ENCODE measurements around the gene IL16.

The IL16 gene

DNA sequence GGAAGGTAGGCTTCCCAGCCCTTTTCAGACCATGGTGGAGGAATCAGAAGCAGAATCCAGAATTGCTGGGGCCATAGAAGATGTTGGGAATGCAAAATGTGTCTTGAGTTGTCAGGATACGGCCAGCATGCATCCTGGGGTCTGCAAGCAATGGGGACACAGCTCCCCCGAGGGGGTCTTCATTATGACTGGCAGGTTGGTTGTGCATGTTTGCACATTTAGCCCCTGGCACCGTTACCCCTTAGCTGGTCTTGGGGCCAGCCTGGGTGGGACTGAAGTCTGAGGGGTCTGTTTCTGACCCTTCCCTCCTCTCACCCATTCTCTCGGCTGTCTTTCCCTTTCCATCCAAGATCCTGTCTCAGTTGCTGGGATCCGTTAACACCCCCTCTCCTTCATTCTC, 76.5 kb downstream of the IL16 start:
- FAIRE-seq (no peak), DNase-seq (ENCODE audit: insufficient read length, low spot score) (no peak)

DNA sequence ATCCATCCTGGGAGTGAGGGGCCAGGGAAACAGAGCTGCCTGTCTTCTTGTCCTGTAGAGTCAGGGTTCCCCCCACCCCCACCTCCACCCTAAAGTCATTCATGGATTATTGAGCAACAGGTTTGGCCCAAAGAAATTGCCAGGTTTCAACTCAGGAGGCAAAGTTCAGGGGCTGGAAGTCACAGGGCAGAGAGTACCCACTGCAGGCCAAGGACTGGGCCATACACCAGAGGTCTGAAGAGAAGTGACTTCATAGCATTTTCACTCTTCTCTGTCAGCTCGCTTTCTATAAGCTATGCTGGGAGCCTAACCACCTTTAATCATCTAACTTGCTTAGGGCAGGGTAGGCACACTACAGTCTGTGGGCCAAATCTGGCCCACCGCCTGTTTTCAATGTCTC, 77.2 kb downstream of the IL16 start:
- no peak for DNase-seq (ENCODE audit: insufficient read length, low spot score)
- FAIRE-seq, result no peak

DNA sequence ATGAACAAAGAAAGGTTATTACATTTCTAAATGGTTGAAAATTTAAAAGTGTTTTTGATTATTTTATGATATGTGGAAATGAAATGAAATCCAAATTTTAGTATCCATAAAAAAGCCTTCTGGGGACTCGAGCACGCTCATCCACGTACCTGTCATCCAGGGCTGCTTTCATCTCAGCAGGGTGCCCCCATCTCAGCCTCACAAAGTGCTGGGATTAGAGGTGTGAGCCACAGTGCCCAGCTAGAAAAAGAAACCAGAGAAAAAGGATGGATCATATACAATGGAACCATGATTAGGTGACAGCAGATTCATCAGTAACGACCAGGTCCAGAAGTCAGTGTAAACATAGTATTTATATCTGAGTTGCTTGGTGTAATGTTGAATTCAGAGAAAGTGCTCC, 77.6 kb downstream of the IL16 start:
- FAIRE-seq (no peak), DNase-seq (ENCODE audit: insufficient read length, low spot score) (no peak)

DNA sequence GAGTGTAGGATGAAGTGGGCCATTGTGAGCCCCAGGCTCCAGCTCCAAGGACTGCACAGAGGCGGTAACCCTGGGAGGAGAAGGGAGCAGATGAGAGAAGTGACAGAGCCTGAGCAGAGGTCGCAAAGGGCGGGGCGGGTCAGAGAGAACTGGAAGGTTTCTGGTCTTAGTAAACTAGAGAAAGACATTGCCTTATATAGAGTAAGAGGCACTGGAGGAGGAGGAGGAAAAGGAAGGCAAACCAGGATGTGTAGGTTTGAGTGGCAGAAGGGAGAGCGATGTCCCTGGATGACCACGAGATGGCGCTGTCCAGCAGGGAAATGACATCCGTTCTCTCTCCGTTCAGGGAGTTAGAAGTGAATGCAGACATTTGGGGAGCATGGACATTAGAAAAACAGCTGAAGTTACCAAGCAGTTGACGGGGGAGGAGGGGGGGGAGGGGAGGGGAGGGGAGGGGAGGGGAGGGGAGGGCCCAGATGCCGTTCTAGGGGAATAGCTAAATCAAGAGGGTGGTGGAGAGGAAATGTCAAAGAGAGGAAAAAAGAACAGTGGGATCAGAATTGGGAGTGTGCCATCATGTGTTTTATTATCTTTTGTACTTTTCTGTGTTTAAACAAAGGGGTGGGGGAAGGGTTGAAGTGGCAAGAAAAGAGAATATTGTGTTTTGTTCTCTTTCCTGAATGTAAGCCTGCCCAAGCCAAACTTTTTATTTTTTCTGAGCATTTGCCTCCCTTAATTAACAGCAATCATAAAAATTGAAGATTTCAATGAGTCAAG, 78.4 kb downstream of the IL16 start:
- DNase-seq (ENCODE audit: insufficient read length, low spot score) (peak; percentile 62), FAIRE-seq (peak; percentile 99)

DNA sequence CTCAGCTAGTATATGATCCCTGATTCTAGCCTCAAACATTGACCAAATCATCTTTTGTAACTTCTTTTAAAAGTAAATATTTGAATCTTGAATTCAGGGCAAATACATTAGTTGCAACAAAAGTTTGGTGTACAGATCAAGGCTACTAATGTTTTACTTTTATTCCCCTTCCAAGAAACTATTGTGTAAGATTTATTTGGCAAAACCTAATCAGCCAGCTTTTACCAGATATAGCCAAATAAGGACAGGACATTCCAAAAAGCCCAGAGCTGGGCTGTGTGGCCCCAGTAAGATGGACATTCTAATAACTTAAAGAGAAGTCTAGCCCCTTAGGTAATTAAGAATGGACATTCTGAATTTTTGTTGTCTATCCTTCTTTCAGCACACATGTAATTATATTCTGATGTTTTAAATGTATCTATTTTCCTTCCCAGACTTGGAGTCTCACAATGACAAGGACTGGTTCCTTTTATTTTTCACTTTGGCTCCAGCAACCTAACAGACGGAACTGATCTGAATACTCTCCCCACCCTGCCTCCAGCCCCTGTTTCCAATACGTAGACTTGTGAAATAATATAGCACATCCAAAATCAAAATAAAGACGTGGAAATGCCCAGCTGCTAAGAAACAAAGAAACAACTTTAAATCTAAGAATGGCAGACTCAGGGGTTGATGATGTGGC, 79.2 kb downstream of the IL16 start:
- FAIRE-seq (no peak), DNase-seq (ENCODE audit: insufficient read length, low spot score) (no peak)

DNA sequence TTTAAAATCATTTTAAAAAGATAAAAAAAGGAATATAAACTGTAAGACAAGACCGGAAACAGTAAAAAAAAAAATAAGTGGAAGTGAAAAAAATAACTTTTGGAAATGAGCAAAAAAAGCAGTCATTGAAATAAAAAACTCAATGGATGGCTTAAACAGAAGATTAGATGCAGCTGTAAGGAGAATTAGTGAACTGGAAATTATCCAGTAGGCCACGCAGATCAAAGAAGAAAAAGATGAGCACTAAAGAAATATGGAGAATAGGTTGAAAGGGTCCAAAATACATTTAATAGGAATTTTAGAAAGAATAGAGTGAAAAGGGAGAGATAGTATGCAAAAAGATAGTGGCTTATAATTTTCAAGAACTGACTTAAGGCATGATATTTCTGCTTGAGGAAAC, 80.3 kb downstream of the IL16 start:
- FAIRE-seq (no peak), DNase-seq (ENCODE audit: insufficient read length, low spot score) (no peak)

DNA sequence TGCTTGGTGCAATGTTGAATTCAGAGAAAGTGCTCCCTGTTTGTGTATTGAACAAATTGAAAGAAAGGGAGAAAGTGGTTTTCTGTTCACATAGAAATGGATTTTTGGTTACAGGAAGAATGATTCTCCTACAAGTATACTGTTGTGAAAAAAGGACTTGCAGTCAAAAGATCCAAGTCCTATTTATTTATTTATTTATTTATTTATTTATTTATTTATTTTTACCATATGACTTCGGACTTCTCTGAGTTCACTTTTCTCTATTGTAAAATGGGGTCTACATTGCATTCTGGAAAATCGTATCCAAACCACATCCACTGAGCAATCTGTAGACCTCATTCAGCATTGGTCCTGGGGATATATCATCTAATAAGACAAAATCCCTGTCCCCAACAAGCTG, 81.2 kb downstream of the IL16 start:
- FAIRE-seq, result no peak
- DNase-seq (ENCODE audit: insufficient read length, low spot score), result no peak

DNA sequence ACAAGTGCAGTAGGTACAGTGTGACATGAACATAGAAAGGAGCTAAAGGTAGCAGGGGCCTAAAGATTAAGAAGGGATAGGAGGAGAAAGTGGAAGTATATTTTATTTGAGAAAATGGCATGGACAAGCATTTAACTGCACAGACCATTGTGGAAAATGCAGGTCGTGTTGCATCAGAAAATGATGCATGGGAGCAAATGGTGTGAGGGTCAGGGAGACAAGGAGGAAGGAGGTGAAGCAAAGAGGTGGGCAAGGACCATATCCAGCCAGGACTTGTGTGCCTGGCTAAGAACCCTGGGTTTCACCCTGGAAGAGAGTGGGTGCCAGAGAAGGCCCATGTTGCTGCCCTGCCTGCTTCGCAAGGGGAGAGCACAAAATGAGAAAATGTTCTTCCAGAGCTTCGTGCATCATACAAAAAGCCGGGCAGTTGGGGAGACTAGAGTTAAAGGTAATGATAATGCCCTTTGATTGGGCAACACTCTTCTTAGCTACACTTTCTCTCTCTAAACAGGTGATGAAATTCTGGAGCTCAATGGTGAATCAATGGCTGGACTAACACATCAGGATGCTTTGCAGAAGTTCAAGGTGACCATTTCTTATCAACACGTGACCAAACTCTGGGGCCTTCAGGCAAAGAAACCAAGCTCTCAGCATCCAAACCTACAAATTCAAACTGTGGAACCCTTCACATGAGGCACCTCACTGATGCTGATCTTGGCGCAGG, 81.8 kb downstream of the IL16 start:
- no peak for FAIRE-seq

DNA sequence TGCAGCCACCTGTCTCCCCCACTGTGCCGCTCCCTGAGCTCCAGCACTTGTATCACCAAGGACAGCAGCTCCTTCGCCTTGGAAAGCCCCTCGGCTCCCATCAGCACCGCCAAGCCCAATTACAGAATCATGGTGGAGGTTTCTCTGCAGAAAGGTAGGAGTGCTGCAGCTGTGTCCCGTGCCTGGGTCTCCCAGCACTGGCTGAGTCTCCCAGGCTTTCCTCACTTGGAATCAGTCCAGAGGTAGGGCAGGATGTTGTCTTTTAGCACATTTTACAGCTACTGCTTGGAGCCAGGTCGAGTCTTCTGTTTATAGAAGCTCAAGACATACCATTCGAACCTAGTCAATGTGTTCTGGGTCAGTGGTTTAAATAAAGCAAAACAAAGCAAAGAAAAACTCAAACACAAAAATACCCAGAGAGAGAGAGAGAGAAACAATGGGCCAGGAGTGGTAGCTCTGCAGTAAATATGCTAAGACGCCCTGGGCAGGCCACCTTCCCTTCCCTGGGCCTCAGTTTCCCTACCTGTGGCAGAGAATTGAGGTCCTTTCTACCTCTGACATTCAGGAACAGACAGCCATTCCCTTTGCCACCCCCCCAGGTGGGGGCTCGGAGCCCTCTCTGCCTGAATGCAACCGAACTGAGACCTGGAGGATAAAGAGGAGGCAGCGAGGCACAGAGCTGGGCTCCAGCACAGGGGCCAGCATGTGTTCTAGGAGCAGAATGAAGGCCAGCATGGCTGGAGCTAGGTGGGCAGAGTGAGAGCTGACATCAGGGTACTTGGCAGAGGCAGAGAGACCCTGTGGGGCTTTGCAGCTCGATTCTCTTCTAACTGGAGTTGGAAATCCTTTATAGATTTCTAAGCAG, 83.2 kb downstream of the IL16 start:
- FAIRE-seq (no peak), DNase-seq (ENCODE audit: insufficient read length, low spot score) (no peak)

More for the DNA sequence above, 81.8 kb downstream of the IL16 start:
- DNase-seq (ENCODE audit: insufficient read length, low spot score), result no peak

DNA sequence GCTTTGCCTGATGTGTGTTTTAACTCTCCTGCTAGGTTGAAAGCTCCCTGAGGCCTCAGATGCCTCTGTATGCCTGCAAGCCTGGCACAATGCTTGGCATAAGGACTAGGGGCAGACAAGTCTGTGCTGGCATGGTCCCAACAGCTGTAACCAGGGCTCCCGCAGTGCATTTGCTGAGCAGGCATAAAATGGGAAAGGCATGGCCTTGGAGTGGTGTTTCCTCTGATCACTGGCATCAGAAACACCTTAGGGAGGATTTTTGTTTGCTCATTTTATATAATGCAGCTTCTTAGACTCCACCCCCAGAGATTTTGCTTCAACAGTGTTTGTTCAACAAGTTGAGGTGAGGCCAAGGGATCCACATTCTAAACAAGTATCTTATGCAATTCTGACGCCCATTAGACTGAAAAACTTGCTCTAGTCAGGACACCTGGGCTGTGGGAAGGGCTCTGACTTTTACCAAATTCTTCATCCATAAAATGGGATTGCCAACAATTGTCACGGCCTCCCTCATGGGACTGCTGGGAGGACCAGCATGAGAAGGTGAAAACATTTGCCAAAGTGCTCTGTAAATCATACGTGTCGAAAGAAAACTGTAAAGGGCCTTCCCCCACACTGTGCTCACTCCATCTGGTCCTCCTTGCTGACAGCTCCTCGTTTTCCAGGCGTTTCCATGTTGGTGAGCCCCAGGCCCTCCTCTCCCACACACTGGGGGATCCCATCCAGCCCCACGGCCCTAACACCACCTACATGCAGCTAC, 84.2 kb downstream of the IL16 start:
- DNase-seq (ENCODE audit: insufficient read length, low spot score) (no peak), FAIRE-seq (no peak)

DNA sequence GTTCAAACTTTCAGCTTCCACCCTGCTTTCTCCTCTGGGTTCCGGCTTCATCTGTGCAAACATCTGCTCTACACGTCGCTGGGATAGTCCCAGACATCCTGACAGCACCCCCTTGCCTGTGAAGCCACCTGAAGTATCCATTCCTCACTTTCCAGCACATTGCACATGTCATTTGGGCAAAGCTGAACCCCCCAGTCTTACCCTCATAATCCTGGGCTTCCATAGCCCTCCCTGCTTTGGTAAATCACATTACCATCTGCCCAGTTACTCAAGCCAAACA, 84.7 kb downstream of the IL16 start:
- FAIRE-seq (no peak), DNase-seq (ENCODE audit: insufficient read length, low spot score) (no peak)

DNA sequence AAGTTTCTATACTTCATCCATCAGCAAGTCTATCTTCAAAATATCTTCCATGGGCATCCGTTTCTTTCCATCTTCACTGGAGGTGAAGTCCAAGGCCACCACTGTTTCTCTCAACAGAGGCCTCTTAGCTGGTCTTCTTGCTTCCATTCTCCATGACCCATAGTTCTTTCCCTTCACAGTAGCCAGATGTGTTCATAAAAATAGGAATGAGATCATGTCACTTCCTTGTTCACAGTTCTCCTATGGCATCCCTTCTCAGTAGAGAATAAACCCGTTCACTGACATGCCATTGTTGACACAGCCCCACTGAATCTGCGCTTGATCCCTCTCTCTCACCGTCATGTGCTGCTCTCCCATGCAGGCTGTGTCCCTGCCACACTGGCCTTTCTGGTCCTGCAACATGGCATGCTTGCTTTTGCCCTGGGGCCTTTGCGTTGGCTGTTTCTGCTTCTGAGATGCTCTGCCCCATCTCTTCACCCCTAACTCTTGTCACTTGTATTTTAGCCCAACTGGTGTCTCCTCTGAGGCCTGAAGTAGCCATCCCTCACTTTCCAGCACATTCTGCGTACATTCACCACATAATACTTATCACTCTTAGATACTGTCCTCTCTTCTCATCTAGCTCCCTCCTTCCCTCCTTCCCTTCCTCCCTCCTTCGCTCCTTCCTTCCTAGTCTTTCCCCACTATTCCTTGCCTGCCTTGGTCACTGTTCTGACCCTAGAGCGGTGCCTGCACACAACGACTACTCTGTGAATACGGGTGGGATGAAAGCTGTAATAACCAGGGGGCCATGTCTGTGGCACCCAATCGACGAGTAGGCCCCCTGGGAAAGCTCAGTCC, 85.3 kb downstream of the IL16 start:
- FAIRE-seq (no peak), DNase-seq (ENCODE audit: insufficient read length, low spot score) (no peak)

DNA sequence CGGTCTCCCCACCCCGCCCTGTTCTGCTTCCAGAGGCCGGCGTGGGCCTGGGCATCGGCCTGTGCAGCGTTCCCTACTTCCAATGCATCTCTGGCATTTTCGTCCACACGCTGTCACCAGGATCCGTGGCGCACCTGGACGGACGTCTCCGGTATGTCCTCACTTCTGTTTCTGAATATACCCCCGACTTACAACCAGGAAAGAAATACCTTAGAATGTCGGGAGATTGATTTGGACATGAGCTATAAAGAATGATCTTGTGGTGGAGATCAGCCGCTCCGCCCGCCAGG, 85.9 kb downstream of the IL16 start:
- FAIRE-seq (no peak), DNase-seq (ENCODE audit: insufficient read length, low spot score) (no peak)

DNA sequence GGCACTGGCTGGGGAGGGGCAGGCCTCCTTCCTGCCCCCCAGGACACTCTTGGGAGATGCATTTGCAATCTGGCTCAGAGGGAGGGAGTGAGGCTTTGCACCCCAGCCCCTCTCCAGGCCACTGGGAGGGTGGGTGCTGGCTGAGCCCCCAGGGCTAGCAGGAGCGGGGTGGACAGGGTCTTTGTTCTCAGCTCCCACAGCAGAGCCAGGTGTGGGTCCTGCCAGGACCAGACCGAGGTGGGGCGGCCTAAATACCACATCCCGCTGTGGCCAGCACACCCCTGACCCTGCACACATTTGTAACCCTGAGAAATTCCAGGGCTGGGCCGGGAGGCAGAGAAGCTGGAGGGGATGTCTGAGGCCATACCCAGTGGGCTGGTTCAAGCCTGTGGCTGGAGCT, 86.2 kb downstream of the IL16 start:
- FAIRE-seq (no peak), DNase-seq (ENCODE audit: insufficient read length, low spot score) (no peak)

DNA sequence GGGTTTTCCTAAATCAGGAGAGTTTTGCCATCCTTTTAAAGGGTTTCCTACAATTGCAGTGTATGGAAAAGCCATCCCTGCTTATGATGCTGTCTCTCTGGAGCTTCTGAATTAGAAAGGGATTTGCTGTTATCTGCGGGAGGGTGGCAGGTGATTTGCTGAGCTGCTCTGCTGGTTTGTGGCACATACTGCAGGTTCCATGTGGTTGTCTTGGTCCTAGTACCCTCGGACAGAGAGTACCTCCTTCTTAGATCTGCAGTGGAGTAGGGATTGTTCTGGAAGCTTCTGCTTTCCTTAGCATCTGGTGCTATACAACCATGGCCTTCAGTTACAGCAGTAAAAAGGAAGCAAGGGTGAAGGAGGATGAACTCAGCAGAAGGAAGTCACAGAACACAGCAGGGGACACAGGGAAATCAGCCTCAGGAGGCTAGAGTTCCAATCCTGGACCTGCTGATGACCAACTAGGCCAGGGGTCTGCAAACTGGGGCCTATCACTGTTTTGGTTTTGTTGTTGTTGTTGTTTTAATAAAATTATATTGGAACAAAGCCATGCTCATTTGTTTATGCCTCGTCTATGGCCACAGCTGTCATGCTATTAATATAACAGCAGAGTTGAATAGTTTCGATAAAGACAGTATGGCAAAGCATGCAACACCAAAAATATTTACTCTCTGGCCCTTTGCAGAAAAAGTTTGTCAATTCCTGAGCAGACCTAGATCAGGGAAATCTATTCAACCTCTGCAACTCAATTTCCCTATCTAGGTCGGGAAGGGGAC, 87.8 kb downstream of the IL16 start:
- DNase-seq (ENCODE audit: insufficient read length, low spot score), result no peak
- peak; percentile 90 for FAIRE-seq

DNA sequence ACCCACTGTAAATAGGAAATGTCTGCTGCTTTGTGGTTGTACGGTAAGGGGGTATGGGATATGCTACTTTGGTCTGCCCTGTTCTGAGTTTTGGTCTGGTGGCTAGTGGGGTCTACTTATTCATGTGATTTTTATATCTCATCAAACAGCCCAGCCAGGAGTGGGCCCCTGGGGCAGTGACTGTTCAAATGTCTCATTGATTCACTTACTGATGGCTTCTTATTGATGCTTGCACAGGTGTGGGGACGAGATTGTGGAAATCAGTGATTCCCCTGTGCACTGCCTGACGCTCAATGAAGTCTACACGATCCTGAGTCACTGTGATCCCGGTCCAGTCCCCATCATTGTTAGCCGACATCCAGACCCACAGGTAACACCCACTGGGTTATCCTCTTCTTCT, 88.8 kb downstream of the IL16 start:
- FAIRE-seq (peak; percentile 80), DNase-seq (ENCODE audit: insufficient read length, low spot score) (no peak)

DNA sequence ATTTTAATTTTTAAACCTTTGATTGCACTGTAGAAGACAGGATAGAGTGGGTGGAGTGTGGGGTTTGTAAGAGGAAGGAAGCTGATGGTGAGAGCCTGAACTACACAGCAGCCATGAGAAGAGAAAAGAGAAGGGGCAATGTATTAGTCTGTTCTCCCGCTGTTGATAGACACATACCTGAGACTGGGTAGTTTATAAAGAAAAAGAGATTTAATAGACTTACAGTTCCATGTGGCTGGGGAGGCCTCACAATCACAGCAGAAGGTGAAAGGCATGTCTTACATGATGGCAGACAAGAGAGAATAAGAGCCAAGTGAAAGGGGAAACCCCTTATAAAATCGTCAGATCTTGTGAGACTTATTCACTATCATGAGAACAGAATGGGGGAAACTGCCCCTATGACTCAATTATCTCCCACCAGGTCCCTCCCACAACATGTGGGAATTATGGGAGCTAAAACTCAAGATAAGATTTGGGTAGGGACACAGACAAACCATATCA, 90.0 kb downstream of the IL16 start:
- FAIRE-seq (peak; percentile 79), DNase-seq (ENCODE audit: insufficient read length, low spot score) (no peak)

DNA sequence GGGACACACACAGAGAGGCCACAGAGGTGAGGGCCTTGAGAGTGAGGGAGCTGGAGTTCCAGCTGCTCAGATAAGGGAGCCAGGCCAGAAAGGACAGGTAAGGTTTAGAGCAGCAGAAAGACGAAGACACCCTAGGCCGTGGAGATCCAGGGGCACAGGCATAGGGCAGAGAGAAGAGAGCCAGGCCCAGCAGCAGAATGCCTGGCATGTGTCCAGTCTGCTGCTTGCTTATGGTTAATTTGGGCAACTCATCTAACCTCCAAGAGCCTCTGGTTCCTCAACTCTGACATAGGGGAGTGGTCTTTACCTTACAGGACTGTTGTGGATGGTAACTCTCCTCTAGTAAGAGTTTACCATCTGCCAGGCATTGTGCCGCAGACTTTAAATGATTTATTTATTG, 91.4 kb downstream of the IL16 start:
- no peak for FAIRE-seq
- DNase-seq (ENCODE audit: insufficient read length, low spot score), result no peak

DNA sequence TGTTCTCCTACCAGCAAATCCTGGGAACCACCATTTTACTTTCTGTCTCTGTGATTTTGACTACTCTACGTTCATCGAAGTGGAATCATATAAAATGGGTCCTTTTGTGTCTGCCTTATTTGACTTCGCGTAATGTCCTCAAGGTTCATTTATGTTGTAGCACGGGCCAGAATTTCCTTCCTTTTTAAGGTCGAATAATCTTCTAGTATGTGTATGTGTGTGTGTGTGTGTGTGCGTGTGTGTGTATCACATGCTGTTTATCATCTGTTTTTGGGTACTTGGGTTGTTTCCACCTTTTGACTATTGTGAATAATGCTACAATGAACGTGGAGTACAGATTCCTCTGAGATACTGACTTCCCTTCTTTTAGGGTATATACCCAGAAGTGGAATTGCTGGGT, 91.9 kb downstream of the IL16 start:
- FAIRE-seq, result no peak
- DNase-seq (ENCODE audit: insufficient read length, low spot score), result no peak
